Panc1 (cell line): Measurements from ENCODE around the gene TC2N. TPM values are rescaled to one million over a fixed set of nuclear protein-coding genes. Genes with fewer than 3 reads are reported as not detected.

Source experiments
- ATAC-seq: fragments of 200-7000 bp; cut with Tn5 transposase; 2 replicates; pipeline ENCODE4 v1.9.1; 2020; ENCODE audit warnings: mild to moderate bottlenecking, moderate library complexity
- BruUV-seq: library from RNA; stranded (reverse); fragments of 400-500 nt; replicated peaks from 2 replicates; lab custom pipeline; 2021; lab: Mats Ljungman, UMichigan
- CTCF ChIA-PET: fragments of 300-600 bp; sonication (Branson Sonifier 250); formaldehyde crosslinking; loops from one replicate; lab custom pipeline; 2022; ENCODE audit warnings: antibody characterized with exemption; lab: Charles Lee
- POLR2A ChIA-PET: fragments of 300-600 bp; sonication (Branson Sonifier 250); formaldehyde crosslinking; loops from one replicate; lab custom pipeline; 2022; ENCODE audit warnings: antibody characterized with exemption; lab: Charles Lee
- DNase-seq: peaks from one replicate; pipeline ENCODE4 v3.0.0-alpha.2; 2010; ENCODE audit warnings: low read depth, low spot score
- H3K27ac ChIP-seq: 2 replicates; pipeline ENCODE4 v1.5.1; 2011; ENCODE audit warnings: mild to moderate bottlenecking, low read length, inconsistent platforms
- H3K27me3 ChIP-seq: fragments of 200-500 bp; sonication (Bioruptor generic); 2 replicates; pipeline ENCODE4 v1.6.0; 2014; ENCODE audit warnings: low read length, inconsistent platforms; ENCODE audit not compliant: control insufficient read depth, insufficient read depth
- H3K36me3 ChIP-seq: fragments of 200-500 bp; sonication (Bioruptor generic); 2 replicates; pipeline ENCODE4 v1.5.1; 2014; ENCODE audit warnings: inconsistent platforms, mild to moderate bottlenecking, low read length, moderate library complexity; ENCODE audit not compliant: control insufficient read depth, insufficient read depth
- H3K4me1 ChIP-seq: 2 replicates; pipeline ENCODE4 v1.5.1; 2011; ENCODE audit warnings: inconsistent platforms, mild to moderate bottlenecking, low read length, moderate library complexity; ENCODE audit not compliant: control insufficient read depth, insufficient read depth
- H3K4me3 ChIP-seq, 2 experiments: 2 replicates each; pipeline ENCODE4 v1.5.1; 2011 to 2012; ENCODE audit warnings: low read depth in 2 of 2, low read length in 2 of 2, mild to moderate bottlenecking in 2 of 2, inconsistent platforms in 1 of 2, moderate library complexity in 1 of 2
- H3K9me3 ChIP-seq: fragments of 200-500 bp; sonication (Bioruptor generic); 2 replicates; pipeline ENCODE4 v1.5.1; 2014; ENCODE audit warnings: low read depth, mild to moderate bottlenecking, inconsistent platforms, low read length, moderate library complexity; ENCODE audit not compliant: control insufficient read depth, insufficient read depth
- CTCF ChIP-seq: fragments of 450-650 bp; IDR thresholded peaks from 2 replicates; pipeline ENCODE4 v1.5.1; 2017; ENCODE audit warnings: mild to moderate bottlenecking
- POLR2AphosphoS5 ChIP-seq: IDR thresholded peaks from 2 replicates; pipeline ENCODE4 v1.6.1; 2012; ENCODE audit warnings: mild to moderate bottlenecking, low read depth, low read length, moderate library complexity
- REST ChIP-seq, 2 experiments: IDR thresholded peaks; 2 replicates each; pipeline ENCODE4 v1.6.1; 2011 to 2012; ENCODE audit warnings: low read depth in 2 of 2, control low read depth in 1 of 2, low read length in 1 of 2, mild to moderate bottlenecking in 1 of 2, moderate library complexity in 1 of 2; ENCODE audit not compliant: insufficient read depth in 1 of 2
- SIN3A ChIP-seq: IDR thresholded peaks from 2 replicates; pipeline ENCODE4 v1.6.1; 2012; ENCODE audit warnings: low read depth, mild to moderate bottlenecking, low read length, moderate library complexity, borderline replicate concordance; ENCODE audit not compliant: insufficient read depth
- TCF7L2 ChIP-seq: IDR thresholded peaks from 2 replicates; pipeline ENCODE4 v1.6.1; 2011; ENCODE audit warnings: mild to moderate bottlenecking, low read depth, low read length, inconsistent platforms
- in situ Hi-C: cut with HindIII; loops from 2 replicates; pipeline ENCODE4 v1.10.0; 2016; ENCODE audit warnings: low sequenced_read_pairs, low pct_unique_long_range_greater_than_20kb
- intact Hi-C: fragments of 100-400 bp; cut with micrococcal nuclease; formaldehyde crosslinking; loops from one replicate; pipeline ENCODE4 v1.10.0; 2022; ENCODE audit not compliant: unreplicated experiment
- total RNA-seq: library from RNA; stranded (reverse); gene quantifications from one replicate; pipeline ENCODE4 v1.2.1, GENCODE V29; 2021; ENCODE audit not compliant: unreplicated experiment

Gene TC2N
- total RNA-seq, 1 experiment from 2014 or later = 0.49 TPM

- H3K4me3 ChIP-seq = no peak overlapping the region
- DNase-seq = no peak
Measured at GRCh38 chr14:91879196-91879595, 11.9 kb upstream of the TC2N start.

GRCh38 chr14:91878274-91878673, 10.9 kb upstream of the TC2N start:
- Histone ChIP-seq H3K9me3 (no peaks in the 10 kb centered on the region), H3K27ac (no peak overlapping the region), H3K4me1 (no peaks in the 10 kb centered on the region), H3K36me3 (no peaks in the 10 kb centered on the region), H3K27me3 (no peaks in the 10 kb centered on the region), H3K4me3 (no peak overlapping the region)
- BruUV-seq = no TSS peak
- in situ Hi-C loops = no loop called here
- DNase-seq (no peak), ATAC-seq (no peak)
- ChIA-PET CTCF (no interaction called here), POLR2A (no interaction called here)
- no peak for TF ChIP-seq REST (IDR thresholded peaks at IDR 0.05; ENCODE audit: insufficient read depth in 1 of 2, low read depth in 2 of 2, low read length in 1 of 2)
- no peak for TF ChIP-seq POLR2AphosphoS5
- TF ChIP-seq CTCF = no peak
- TF ChIP-seq TCF7L2 = no peak
- no peak for TF ChIP-seq SIN3A
- intact Hi-C loops = no loop called here

More at GRCh38 chr14:91879196-91879595, 11.9 kb upstream of the TC2N start:
- TF ChIP-seq REST (IDR thresholded peaks at IDR 0.05; ENCODE audit: insufficient read depth in 1 of 2, low read depth in 2 of 2, low read length in 1 of 2) = no peak
- no peak for TF ChIP-seq CTCF
- TF ChIP-seq SIN3A = no peak
- TF ChIP-seq TCF7L2 = no peak
- no peak for TF ChIP-seq POLR2AphosphoS5
- in situ Hi-C loops (no loop called here), intact Hi-C loops (no loop called here)
- Histone ChIP-seq H3K36me3 (no peaks in the 10 kb centered on the region), H3K27me3 (no peaks in the 10 kb centered on the region), H3K9me3 (no peaks in the 10 kb centered on the region), H3K4me1 (no peaks in the 10 kb centered on the region), H3K27ac (no peak overlapping the region)
- ChIA-PET POLR2A (no interaction called here), CTCF (no interaction called here)
- no TSS peak for BruUV-seq
- ATAC-seq = no peak
